GM19438 (cell line): Measurements from ENCODE around the gene PLAC8.
"Not testable (repeated sequence)": the region's sequence is repeated elsewhere in the genome, so short reads cannot be mapped to it uniquely, and the experiment has no call there.

Source experiments
- ATAC-seq: cut with Tn5 transposase; IDR thresholded peaks from one replicate; pipeline ENCODE4 v1.9.1; 2021; ENCODE audit warnings: low read depth; ENCODE audit not compliant: unreplicated experiment

The PLAC8 gene

DNA sequence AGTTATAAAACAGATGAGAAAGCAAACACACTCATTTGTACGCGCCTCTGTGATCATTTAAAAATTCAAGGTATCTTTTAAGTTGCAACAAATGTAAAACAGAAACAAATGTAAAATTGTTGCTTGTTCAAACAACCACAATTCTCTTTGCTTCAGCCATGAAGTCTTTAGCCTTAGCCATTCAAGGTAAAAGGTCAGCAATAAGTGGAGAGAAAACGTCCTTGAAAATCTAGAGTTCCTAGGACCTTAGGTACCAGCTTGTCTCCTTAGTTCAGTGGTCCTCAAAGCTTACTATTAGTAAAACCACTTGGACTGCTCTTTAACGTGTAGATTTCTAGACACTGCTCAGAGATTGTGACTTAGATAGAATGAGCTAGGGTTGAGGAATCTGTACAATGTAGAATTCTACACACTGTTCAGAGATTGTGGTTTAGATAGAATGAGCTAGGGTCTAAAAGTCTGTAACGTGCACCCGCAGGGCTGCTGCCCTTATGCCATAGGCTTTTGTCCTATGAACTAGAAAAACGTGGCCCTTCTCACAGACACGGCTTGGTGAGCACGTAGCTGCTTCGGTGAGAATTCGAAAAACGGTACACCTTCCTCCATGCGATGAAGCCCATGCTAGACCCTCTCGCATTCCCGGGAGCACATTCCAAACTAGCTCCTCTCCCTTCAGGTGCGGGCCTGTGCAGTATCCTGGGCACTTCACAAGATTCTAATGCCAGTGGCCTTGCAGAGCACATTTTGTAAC lies 1.7 kb downstream of the PLAC8 start:
- no peak for ATAC-seq

GRCh38 chr4:83112231-83112630 lies 2.3 kb downstream of the PLAC8 start:
- peak; percentile 39 for ATAC-seq

DNA sequence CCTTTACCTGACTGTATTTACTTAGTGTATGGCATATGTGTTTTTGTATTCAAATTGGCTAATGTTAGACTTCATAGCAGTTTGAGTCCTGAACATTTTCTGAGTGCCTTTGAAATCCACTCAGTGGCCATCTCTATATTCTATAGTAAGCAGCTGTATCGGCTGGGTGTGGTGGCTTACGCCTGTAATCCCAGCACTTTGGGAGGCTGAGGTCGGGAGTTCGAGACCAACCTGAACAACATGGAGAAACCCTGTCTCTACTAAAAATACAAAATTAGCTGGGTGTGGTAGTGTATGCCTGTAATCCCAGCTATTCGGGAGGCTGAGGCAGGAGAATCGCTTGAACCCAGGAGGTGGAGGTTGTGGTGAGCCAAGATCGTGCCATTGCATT lies 2.8 kb downstream of the PLAC8 start:
- ATAC-seq, result not testable (repeated sequence)

GRCh38 chr4:83110970-83111750 lies 3.4 kb downstream of the PLAC8 start:
- ATAC-seq, result no peak

DNA sequence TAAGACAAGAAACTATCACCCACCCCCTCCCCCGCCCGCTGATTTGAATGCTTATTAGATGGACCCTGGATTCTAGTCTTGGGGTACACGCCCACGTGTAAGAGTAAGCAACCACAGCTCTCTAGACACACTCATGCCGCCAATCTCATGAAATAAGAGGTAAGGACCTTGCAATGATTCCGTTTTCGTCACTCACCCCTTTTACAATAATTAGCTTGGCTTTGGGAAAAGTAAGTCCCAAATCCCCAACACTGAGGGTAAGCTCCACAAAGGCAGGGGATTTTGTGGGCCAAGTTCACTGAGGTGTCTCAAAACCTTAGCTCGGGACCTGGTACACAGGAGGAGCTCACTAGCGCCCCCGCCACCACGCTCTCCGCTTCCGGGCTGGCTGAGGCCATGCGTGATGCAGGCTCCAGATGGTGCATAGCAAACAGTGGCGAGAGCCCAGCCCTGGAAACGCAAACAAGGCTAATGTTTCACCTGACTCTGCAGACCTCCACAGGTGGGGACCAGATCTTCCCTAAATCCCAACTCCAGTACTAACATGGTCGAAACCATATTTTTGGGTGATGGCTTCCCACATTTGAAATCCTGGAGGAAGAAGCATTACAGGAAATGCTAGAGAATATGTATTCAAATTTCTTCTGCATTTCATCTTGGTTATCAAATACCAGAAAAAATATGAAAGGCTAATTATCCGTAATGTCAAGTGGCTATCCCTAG lies 4.1 kb downstream of the PLAC8 start:
- peak; percentile 62 for ATAC-seq

DNA sequence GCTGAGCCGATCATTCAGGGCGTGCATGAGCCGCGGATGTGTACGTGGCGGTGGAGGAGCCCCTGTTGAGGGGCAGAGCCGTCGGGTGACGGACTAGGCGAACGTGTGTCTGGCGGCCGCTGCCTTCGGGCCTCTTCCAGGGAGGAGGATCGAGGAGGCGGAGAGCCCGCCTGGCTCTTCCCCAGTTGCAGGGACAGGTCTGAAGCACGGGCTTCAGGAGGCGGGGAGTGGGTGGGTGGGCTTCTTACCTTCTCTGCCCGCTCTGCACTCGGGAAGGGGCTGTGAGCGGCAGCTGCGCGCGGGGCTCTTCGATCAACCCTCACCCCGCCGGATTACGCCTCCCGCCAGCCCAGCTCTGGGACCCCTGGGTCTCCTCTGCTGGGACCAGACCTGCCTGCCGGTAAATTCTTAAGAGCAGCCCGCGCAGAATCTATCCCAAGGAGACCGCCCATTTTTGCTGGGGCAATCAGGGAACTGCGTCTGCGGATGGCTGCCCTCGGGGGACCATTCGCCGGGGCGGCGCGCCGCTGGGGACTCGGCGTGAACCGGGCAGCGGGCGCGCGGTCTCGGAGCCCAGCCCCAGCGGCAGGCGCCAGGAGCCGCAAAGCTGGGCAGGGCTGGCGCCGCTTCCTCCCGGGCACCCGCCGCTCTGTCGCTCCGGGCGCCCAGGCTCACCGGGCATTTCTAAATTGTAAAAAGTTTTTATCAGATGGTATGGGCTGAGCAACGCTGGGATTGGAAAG lies 4.9 kb downstream of the PLAC8 start:
- ATAC-seq, result no peak

GRCh38 chr4:83108101-83108861 lies 6.2 kb downstream of the PLAC8 start:
- no peak for ATAC-seq

- no peak for ATAC-seq
These were observed 6.9 kb downstream of the PLAC8 start for GRCh38 chr4:83107631-83108030.

DNA sequence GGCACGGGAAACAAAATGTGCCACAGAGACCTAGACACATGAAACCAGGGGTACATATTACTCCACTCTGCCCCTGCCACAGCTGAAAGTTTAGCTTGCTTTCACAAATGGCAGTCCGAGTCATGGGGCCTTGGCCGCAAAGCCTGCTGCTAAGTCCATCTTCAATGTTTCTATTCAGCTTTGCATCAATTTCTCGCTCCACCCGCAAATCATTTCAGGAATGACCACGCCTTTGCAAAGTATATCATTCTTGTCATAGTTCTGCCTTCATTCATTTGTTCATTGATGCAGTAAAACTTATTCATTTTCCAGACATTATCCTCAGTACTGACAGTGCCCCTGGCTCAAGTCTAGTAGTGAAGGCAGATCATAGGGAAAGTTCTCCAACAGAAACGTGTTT lies 9.5 kb downstream of the PLAC8 start:
- ATAC-seq, result no peak

- no peak for ATAC-seq
These were observed 18.1 kb downstream of the PLAC8 start for GRCh38 chr4:83096397-83096796.

- no peak for ATAC-seq
These were observed 21.4 kb downstream of the PLAC8 start for GRCh38 chr4:83093060-83093640.

DNA sequence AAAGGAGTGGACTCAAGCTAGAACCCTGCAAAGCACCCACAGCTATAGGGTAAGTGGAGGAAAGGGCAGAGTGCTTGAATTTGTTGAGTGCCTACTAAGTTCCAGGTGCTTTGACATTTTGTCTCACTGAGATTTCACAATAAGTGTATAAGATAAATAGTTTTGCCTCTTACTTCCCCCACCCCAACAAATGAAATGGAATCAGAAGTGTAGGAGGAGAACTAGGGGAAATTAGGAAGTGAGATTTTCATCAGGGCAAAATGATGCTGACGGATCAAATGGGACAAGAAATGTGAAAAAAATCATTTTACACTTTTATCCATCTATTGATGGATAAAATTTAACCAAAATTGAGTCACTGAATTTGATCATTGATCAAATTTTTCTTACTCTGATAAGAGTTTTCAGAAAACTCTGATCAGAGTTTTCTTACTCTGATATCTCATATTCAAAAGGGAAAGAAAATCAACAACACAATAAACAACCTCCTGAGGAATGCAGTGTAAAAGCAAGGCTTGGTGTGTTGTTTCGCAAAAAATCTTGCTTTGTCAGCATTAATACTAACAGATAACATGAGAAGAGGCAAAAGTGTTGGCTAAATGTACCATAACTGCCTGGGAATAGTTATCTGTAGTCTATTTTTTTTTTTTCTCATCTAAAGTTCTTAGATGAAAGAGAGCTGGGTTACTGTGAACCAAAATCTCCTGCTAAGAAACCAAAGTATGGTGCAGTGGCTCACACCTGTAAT lies 24.9 kb downstream of the PLAC8 start:
- ATAC-seq, result no peak

DNA sequence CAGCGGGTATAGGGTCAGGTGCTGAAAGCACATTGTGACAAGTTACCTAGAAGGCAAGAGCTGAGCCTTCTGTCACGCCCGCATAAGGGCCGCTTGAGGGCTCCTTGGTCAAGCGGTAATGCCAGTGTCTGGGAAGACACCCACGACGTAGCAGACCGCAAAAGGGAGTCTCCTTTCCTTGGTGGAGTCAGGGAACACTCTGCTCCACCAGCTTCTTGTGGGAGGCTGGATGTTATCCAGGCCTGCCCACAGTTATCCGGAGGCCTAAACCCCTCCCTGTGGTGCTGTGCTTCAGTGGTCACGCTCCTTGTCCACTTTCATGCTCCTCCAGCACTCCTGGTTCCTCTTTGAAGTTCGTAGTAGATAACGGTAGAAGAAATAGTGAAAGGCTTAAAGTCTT lies 29.6 kb downstream of the PLAC8 start:
- not testable (repeated sequence) for ATAC-seq

DNA sequence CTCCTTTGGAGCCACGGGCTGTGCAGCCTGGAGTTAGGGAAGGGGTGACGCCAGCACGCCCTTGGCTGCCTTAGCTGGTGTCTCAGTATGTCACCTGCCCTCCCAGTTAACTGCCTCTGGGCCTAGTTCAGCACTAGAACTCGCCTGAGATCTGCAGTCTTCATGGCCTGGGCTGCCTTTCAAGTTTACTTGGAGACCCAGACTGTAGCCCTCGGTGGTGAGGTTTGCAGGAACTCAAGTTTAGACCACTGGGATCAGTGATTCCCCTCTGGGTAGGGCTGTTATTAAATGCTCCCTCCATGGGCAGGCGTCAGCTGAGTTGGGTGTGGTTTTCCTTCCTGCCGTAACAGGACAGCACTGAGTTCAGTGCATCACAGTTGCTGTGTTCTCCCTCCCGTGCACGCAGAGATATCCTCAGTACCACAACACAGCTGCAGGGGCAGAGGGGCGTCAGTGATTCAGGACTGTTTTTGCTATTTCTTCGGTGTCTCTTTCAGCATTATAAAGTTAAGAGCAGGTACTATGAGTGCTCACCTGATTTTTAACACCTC lies 30.5 kb downstream of the PLAC8 start:
- ATAC-seq, result peak; percentile 55

DNA sequence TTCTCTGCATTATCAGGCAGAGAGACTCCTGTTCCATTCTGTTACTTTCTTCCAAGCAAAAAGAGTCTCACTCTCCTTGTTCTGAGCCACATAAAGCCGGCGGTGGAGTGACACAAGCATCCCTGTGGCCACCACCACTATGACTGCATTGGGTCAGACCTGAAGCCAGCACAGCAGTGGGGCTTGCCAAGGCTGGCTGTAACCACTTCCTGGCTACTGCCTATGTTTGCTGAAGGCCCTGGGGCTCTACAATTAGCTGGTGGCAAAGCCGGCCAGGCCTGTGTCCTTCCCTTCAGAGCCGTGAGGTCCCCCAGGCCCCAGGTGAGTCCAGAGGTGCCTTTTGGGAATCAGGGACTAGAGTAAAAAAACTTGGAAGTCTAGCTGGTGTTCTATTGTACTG lies 31.8 kb downstream of the PLAC8 start:
- no peak for ATAC-seq

DNA sequence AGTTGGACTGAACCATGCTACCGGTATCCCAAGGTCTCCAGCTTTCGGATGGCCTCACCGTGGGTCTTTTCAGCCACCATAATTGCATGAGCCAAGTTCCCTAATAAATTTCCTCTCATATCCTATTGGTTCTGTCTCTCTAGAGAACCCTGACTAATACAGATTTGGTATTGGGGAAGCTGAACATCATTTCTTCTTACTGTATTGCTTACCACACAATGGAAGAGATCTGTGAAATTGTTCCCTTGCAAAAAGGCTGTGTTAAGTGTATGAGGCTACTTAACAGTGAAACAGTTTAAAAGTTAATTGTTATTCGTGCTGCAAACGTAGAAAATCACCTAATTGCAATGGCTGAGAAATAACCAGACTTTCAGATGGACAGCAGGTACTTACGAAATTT lies 34.0 kb downstream of the PLAC8 start:
- no peak for ATAC-seq

- no peak for ATAC-seq
These were observed 39.0 kb downstream of the PLAC8 start for GRCh38 chr4:83075311-83076095.

- not testable (repeated sequence) for ATAC-seq
These were observed 39.7 kb downstream of the PLAC8 start for GRCh38 chr4:83074783-83075182.
